Measurements from ENCODE around the gene MSMO1.
A peak's percentile ranks its signal among the peaks of the same experiment; 100 is the strongest.

MSMO1 gene

DNA sequence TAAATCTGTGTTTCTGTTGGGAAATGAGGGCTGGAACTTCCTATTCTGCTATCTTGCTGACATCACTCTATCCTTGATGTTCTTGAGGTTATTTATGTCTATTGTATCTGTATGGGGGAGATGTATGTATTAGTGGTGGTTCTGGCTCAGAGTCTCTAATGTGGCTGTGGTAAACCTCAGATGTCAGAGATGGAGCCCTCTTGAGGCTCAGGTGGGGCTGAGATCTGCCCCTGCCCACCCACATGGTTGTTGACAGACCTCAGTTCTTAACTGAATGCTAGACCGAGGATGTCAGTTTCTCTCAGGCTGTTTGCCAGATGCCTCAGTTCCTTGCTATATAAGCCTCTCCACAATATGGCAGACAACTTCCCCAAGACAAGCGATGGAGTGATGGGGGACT is 48.0 kb downstream of the MSMO1 start:
- TF ChIP-seq, protein P1, sequence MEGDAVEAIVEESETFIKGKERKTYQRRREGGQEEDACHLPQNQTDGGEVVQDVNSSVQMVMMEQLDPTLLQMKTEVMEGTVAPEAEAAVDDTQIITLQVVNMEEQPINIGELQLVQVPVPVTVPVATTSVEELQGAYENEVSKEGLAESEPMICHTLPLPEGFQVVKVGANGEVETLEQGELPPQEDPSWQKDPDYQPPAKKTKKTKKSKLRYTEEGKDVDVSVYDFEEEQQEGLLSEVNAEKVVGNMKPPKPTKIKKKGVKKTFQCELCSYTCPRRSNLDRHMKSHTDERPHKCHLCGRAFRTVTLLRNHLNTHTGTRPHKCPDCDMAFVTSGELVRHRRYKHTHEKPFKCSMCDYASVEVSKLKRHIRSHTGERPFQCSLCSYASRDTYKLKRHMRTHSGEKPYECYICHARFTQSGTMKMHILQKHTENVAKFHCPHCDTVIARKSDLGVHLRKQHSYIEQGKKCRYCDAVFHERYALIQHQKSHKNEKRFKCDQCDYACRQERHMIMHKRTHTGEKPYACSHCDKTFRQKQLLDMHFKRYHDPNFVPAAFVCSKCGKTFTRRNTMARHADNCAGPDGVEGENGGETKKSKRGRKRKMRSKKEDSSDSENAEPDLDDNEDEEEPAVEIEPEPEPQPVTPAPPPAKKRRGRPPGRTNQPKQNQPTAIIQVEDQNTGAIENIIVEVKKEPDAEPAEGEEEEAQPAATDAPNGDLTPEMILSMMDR (IDR thresholded peaks at IDR 0.05; ENCODE audit: low read depth, low read length) = no peak
- no peak for DNase-seq (ENCODE audit: extremely low read depth, low read depth)

DNA sequence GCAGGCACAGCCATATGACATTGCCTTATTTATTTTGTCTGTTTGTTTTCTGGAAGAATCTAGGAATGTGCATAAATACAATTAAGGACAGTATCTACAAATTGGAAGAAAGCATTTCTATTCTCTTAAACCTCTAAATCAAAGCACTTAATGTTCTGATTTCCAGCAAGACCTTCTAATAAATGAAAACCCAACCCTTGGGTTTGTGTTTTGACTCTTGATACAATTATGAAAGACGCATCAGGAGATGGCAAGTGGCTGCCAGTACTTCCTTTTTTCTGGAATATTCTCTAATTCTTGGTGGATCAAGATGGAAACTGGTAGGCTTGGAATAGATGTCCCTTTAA is 50.9 kb downstream of the MSMO1 start:
- TF ChIP-seq, protein P1 (IDR thresholded peaks at IDR 0.05; ENCODE audit: low read depth, low read length) = no peak
- DNase-seq (ENCODE audit: extremely low read depth, low read depth) = no peak

DNA sequence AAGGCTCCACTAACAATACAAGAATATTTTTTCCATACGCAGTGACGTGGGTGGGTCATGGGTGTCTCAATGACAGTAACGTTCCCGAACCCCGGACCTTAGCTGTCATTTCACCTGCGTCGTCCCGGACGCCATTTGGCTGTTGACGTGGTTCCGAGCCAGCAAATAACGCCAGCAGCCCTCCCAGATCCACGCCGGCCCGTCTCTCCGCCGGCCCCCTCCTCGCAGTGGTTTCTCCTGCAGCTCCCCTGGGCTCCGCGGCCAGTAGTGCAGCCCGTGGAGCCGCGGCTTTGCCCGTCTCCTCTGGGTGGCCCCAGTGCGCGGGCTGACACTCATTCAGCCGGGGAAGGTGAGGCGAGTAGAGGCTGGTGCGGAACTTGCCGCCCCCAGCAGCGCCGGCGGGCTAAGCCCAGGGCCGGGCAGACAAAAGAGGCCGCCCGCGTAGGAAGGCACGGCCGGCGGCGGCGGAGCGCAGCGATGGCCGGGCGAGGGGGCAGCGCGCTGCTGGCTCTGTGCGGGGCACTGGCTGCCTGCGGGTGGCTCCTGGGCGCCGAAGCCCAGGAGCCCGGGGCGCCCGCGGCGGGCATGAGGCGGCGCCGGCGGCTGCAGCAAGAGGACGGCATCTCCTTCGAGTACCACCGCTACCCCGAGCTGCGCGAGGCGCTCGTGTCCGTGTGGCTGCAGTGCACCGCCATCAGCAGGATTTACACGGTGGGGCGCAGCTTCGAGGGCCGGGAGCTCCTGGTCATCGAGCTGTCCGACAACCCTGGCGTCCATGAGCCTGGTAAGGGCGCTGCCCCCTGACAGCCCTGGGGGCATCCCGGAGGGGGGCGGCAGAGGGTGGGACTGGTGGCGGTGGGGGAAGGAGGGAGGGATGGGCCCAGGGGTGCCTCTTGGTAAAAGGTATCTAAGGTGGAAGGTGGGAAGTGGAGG is 51.5 kb downstream of the MSMO1 start, which contains the start of gene CPE:
Gene CPE, plus strand, starts transcription at position 264 of the 933 bp plus-strand sequence. Its CDS starts 214 bp downstream, at position 478.
- TF ChIP-seq, protein P1 (IDR thresholded peaks at IDR 0.05; ENCODE audit: low read depth, low read length) = peak; percentile 46
- DNase-seq (ENCODE audit: extremely low read depth, low read depth) = no peak

DNA sequence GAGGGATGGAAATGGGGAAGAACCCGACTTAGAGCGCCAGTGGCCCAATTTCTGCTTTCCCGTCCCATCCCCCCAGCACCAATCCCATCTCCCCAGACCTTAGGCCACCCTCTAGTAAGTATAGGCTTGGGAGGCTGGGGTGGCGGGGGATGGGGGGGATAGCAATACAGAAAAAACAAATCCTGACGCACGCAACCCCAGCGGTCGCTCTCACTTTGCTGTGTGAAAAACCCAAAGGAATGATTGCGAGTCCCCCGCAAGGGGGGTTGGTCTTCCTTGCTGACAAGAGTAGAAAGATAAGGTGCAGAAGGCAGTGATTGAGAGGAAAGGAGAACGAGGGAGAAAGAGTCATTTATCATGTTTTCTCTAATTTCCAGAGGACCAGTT is 52.2 kb downstream of the MSMO1 start:
- TF ChIP-seq, protein P1 (IDR thresholded peaks at IDR 0.05; ENCODE audit: low read depth, low read length) = no peak
- DNase-seq (ENCODE audit: extremely low read depth, low read depth) = no peak

DNA sequence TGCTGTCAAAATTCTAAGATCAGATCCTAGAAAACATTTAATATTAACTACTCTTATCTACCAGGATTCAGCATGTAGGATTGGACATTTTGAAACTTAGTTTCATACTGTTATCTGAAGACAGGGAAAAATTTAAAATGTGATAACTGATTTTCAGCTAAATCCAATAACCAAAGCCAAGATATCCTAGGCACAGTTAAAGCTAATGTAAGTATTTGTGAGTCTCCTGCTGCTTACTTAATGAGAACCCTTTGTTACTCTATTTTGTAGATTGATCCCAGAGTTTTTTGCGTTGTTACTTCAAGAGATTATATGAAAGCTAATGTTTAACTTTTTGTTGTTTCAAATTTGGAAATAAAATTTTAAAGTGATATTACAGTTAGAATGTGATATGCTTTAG is 53.3 kb downstream of the MSMO1 start:
- no peak for DNase-seq (ENCODE audit: extremely low read depth, low read depth)
- TF ChIP-seq, protein P1 (IDR thresholded peaks at IDR 0.05; ENCODE audit: low read depth, low read length) = no peak

DNA sequence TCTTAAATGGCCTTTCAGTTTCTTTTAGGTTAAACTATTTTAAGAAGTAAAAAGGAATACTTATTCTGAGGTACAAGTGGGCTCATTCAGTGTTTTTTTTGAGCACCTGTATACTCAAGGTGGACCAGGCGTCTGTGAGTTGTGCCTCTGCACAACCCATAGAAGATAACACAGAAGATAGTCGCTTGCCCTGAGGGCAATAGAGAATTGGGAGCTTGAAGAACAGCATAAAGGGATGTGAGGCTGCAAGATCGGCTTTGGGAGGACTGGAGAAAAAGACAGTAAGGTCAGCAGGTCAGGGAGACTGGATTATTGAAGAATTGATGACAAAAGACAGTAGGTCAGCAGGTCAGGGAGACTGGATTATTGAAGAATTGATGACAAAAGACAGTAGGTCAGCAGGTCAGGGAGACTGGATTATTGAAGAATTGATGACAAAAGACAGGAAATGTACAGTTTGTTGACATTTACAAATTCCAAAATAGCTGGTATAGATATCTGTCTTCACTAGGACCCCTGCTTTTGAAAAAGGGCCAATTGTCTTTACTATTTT is 54.4 kb downstream of the MSMO1 start:
- DNase-seq (ENCODE audit: extremely low read depth, low read depth) = no peak
- TF ChIP-seq, protein P1 (IDR thresholded peaks at IDR 0.05; ENCODE audit: low read depth, low read length) = no peak

GRCh38 chr4:165382640-165383039 is 55.2 kb downstream of the MSMO1 start:
- no peak for DNase-seq (ENCODE audit: extremely low read depth, low read depth)

More at GRCh38 chr4:165382640-165383039, 55.2 kb downstream of the MSMO1 start:
- TF ChIP-seq, protein P1 (IDR thresholded peaks at IDR 0.05; ENCODE audit: low read depth, low read length) = no peak

Data from AG09319 (cell line).